GM03348 (cell line): Measurements from ENCODE around the gene ZDHHC1.
"Not testable (repeated sequence)": the region's sequence is repeated elsewhere in the genome, so short reads cannot be mapped to it uniquely, and the experiment has no call there.

Experiments
- DNase-seq: peaks from one replicate; pipeline ENCODE4 v3.0.0; 2012; ENCODE audit warnings: low spot score

ZDHHC1 gene

GRCh38 chr16:67430977-67431774, 14.9 kb upstream of the ZDHHC1 start, which contains the start of gene HSD11B2:
TSS of gene HSD11B2 (plus strand) at chr16:67431121. CDS start at chr16:67431249, 128 bp downstream.
- DNase-seq = peak; percentile 83

GRCh38 chr16:67430504-67430976, 14.3 kb upstream of the ZDHHC1 start:
- no peak for DNase-seq

- no peak for DNase-seq
Measured at GRCh38 chr16:67429799-67430503, 13.7 kb upstream of the ZDHHC1 start.

- DNase-seq = no peak
Measured at GRCh38 chr16:67429053-67429798, 12.9 kb upstream of the ZDHHC1 start.

GRCh38 chr16:67428146-67428731, 12.0 kb upstream of the ZDHHC1 start:
- peak; percentile 82 for DNase-seq

DNA sequence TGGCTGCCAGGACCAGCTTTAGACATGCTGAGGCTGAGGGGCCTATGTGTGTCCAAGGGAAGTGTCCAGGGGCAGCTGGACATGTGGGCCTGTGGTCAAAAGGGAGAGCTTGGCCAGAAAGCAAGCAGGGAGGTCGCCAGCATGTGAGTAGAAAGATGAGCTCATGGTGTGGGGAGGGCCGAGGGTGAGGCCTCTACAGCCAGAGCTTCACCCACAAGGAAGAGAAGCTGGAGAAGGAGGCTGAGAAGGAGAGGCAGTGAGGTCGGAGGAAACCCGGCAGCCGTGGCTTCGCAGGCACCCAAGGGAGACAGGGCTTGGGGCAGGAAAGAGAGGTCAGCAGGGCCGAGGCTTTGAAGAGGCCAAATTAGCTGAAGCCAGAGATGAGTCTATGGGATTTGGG, 10.7 kb upstream of the ZDHHC1 start:
- no peak for DNase-seq

- no peak for DNase-seq
Measured at GRCh38 chr16:67426022-67426421, 9.7 kb upstream of the ZDHHC1 start.

DNA sequence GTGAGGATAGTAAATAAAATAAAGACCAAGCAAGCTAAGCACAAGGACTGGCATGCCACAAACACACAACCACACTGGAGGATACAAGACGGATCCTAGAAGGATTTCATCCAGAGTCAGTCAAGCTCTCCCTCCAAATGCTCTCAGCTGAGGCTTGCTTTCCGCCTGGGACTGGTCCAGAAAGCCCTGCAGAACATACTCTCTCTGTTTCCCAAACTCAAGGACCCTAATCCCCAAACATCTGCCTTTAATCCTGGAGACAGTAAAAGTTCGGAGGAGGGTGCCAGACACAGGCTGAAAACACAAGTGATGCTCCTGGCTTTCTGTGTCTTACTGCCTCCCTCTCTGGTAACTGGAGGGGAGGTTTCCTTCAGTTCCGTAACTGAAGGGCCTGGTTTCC, 9.3 kb upstream of the ZDHHC1 start:
- no peak for DNase-seq

GRCh38 chr16:67425061-67425460, 8.8 kb upstream of the ZDHHC1 start:
- DNase-seq = no peak

DNA sequence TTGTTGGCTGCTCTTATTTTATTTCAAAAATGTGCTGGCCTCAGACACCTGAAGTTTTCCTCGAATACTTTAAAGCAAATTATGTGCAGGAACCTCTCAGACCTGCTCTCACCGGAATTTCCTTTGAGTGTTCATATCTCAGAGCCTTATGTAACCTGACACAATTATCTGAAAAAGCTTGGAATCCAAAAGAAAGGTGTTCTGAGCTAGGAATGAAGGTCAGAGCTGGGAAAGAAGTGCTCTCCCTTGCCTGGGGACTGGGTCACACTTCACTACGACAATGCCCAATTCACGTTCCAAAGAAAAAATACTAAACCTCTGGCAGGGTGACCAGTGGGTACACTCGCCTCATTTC, 8.0 kb upstream of the ZDHHC1 start:
- no peak for DNase-seq

DNA sequence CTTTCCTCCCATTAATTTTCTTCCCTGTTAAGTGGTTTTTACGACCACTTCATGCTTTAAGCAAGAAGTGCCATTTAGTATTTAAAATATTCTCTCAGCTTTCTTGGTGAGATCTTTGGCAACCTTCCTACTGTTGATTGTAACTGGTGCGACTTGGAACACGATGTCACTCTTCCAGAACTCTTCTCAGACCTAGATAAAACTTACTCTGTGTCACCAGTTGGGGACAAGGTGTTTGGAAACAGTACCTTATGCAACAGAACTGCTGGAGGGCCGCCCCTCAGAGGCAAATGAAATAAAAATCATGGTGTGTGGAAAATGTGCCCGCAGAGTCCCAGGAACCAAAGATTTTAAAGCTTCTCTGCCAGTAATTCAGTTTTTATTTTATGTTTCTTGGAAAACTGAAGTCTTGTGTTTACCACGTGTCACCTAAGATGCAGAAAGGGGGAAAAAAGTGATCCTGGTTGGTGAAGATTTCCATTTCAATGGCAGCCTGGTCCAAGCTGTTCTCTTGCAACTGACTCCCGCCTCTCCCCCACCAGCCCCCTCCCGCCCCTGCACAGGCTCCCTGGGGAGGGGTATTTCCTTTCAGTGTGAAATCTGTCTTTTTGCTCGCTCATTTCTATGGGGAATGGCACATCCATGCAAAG, 7.5 kb upstream of the ZDHHC1 start:
- DNase-seq = no peak

- no peak for DNase-seq
Measured at GRCh38 chr16:67423015-67423414, 6.7 kb upstream of the ZDHHC1 start.

GRCh38 chr16:67421030-67421429, 4.8 kb upstream of the ZDHHC1 start:
- no peak for DNase-seq

DNA sequence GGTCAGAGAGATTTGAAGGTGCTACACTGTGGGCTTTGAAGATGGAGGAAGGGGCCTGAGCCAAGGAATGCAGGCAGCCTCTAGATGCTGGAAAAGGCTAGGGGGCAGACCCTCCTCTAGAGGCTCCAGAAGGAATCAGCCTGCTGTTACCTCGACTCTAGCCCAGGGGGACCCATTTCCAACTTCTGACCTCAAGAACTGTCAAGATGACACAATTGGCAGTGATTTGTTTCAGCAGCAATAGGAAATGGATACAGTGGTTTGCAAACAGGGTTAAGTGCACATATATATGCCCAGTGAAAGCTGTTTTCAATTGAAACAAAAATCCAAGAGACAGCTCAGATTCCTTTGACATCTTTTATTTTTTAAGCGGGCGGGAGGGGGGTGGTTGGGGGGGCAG, 3.7 kb upstream of the ZDHHC1 start:
- DNase-seq = no peak

DNA sequence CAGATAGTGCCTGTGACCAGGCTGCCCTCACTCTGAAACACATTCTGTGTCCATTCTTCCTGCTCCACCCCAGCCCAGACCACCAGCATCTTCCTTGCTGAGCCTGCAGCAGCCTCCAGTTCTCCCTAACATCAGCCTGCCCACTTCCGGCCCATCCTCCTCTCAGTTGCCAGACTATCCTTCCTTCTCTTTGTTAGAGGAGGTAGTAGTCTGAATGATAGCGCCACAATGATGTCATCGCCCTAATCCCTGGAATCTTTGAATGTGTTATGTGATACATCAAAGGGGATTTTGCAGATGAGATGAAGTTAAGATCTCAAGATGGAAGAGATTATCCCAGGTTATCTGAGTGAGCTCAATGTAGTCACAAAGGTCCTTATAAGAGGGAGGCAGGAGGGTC, 3.2 kb upstream of the ZDHHC1 start:
- no peak for DNase-seq

DNA sequence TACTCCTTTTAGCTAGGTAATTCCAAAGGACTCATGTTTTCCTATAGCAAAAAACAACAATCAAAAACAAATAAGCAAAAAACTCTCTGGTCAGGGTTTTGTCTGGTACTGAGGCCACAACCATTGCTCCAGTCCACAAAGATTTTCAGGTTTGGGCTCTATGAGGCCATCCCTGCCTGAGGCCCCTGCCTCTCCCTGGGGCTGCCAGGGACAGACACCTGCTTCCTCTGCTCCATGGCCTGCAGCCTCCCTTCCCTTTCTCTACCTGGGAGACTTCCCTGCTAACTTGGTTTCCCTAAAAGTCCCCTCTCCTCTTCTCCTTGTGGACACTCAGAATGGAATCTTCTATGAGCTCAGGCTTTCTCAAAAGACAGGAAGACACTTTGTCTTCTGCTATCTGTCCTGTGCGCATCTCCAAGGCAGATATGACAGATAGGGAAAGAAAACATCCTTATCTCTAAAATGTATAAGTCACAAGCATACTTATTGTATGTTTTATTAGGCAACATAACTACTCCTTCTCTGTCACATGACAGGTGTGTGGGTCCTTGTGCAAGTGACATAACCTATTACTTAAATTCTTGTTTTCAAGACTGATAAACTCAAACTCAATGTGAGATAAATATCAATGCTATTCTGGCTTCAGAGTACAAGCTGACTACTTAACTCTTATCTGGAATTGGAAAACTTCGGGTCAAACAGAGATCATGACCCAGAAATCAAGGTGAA, 1.2 kb upstream of the ZDHHC1 start:
- DNase-seq = no peak

DNA sequence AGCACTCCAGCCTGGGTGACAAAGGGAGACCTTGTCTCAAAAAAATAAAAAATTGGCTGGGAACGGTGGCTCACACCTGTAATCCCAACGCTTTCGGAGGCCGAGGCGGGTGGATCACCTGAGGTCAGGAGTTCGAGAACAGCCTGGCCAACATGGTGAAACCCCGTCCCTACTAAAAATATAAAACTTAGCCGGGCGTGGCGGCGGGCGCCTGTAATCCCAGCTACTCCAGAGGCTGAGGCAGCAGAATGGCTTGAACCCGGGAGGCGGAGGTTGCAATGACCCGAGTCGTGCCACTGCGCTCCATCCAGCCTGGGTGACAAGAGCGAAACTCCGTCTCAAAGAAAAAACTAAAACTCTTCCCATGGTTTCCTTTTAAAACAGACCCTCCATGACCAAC, 856 bp downstream of the ZDHHC1 start:
- not testable (repeated sequence) for DNase-seq

- no peak for DNase-seq
Measured at GRCh38 chr16:67413978-67414911, 2.0 kb downstream of the ZDHHC1 start.

DNA sequence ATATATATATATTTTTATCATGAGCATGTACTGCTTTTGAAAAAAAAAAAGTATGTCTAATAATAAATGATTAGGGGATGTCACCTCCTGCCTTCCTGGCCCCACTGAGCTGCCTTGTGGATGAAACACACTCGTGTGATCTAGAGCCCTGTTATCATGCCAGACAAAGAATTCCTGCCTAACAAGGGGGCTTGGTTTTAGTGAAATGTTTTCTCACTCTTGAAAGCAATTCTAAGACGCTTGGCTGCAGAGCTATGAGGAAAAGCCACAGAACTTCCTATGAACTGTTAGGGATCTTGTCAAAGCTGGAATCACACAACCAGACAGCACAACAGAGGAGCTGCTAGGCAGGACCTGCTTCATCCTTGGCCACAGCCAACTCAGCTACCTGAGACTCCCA, 4.0 kb downstream of the ZDHHC1 start:
- no peak for DNase-seq

DNA sequence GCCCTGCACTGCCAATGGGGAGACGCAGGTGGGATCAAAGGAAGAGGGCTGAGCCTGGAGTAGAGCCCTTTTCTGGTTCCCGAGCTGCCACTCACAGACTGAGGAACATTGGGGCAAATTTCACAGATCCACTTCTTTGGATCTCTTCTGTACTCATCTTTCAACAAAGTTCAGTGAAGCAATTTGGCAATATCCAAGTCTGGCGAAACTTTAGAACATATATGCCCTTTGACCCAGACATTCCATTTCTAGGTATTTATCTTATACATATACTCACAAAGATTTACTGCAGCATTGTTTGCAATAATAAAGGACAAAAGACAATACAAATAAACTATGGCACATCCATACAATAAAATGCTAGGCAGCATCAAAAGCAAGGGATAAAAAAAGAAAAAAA, 4.9 kb downstream of the ZDHHC1 start:
- DNase-seq = no peak
